ENCODE results near the gene SYCP2L. TPM values are rescaled to one million over a fixed set of nuclear protein-coding genes. Genes with fewer than 3 reads are reported as not detected.
"Not testable (repeated sequence)": the region's sequence is repeated elsewhere in the genome, so short reads cannot be mapped to it uniquely, and the experiment has no call there.

SYCP2L gene
- total and polyA plus RNA-seq, 4 donors: 0.49 to 5.3 (median 0.69) TPM

- peaks cover 0 to 5% (median 3%) of the 10 kb centered on the region in 5 donors for H3K4me1 ChIP-seq (ENCODE audit: control insufficient read depth in 5 of 5, insufficient read depth in 5 of 5, low read length in 5 of 5)
- H3K9me3 ChIP-seq (ENCODE audit: control insufficient read depth in 4 of 4, insufficient read depth in 3 of 4, low read length in 3 of 4): peaks cover 0 to 3% (median 0%) of the 10 kb centered on the region in 4 donors
- peaks cover 0 to 38% (median 26%) of the 10 kb centered on the region in 3 donors for H3K27me3 ChIP-seq (ENCODE audit: control insufficient read depth in 3 of 3, insufficient read depth in 3 of 3, low read length in 2 of 3)
- DNase-seq (no peak), ATAC-seq (ENCODE audit: insufficient read depth, low FRiP score) (no peak)
- no peak overlapping the region for H3K9ac ChIP-seq (ENCODE audit: insufficient read depth in 1 of 2, low read length in 2 of 2)
- H3K27ac ChIP-seq (ENCODE audit: low read depth in 1 of 2, low read length in 1 of 2): no peak overlapping the region
- WGBS, 2 donors: 93 to 94% methylated on average over 14 of the region's 14 CpGs
- no peaks in the 10 kb centered on the region for H3K36me3 ChIP-seq (ENCODE audit: control insufficient read depth in 4 of 4, insufficient read depth in 4 of 4, low read length in 4 of 4)
- TF ChIP-seq, protein P1, sequence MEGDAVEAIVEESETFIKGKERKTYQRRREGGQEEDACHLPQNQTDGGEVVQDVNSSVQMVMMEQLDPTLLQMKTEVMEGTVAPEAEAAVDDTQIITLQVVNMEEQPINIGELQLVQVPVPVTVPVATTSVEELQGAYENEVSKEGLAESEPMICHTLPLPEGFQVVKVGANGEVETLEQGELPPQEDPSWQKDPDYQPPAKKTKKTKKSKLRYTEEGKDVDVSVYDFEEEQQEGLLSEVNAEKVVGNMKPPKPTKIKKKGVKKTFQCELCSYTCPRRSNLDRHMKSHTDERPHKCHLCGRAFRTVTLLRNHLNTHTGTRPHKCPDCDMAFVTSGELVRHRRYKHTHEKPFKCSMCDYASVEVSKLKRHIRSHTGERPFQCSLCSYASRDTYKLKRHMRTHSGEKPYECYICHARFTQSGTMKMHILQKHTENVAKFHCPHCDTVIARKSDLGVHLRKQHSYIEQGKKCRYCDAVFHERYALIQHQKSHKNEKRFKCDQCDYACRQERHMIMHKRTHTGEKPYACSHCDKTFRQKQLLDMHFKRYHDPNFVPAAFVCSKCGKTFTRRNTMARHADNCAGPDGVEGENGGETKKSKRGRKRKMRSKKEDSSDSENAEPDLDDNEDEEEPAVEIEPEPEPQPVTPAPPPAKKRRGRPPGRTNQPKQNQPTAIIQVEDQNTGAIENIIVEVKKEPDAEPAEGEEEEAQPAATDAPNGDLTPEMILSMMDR (IDR thresholded peaks at IDR 0.05; ENCODE audit: control extremely low read depth, extremely low read depth): no peak
- H3K4me3 ChIP-seq: no peak overlapping the region
Observed at GRCh38 chr6:10877012-10877411, 9.8 kb upstream of the SYCP2L start.

DNA sequence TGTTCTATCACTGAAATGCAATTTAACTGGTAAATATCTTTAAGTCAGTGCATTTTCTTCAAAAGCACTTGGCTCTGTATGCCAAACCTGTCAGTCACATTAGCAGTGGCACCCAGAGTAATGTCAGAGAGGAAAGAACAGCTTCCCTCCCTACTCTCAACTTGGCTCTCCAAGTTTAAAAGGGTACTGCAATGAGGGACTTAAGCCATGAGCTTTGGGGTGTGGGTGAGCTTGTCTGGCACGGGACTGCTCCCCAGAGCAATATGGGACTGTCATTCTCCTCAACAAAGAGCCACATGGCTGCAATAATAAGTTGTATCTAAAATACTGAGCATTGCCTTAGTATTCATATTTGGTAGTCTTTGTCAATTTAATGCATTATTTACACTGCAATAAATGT lies 9.0 kb upstream of the SYCP2L start:
- Histone ChIP-seq H3K9ac (ENCODE audit: insufficient read depth in 1 of 2, low read length in 2 of 2) (no peak overlapping the region), H3K4me3 (no peak overlapping the region), H3K27me3 (ENCODE audit: control insufficient read depth in 3 of 3, insufficient read depth in 3 of 3, low read length in 2 of 3) (peaks cover 0 to 47% (median 34%) of the 10 kb centered on the region in 3 donors), H3K36me3 (ENCODE audit: control insufficient read depth in 4 of 4, insufficient read depth in 4 of 4, low read length in 4 of 4) (no peaks in the 10 kb centered on the region), H3K4me1 (ENCODE audit: control insufficient read depth in 5 of 5, insufficient read depth in 5 of 5, low read length in 5 of 5) (peaks cover 0 to 7% (median 3%) of the 10 kb centered on the region in 5 donors), H3K27ac (ENCODE audit: low read depth in 1 of 2, low read length in 1 of 2) (no peak overlapping the region), H3K9me3 (ENCODE audit: control insufficient read depth in 4 of 4, insufficient read depth in 3 of 4, low read length in 3 of 4) (peaks cover 0 to 3% (median 0%) of the 10 kb centered on the region in 4 donors)
- ATAC-seq (ENCODE audit: insufficient read depth, low FRiP score) (no peak), DNase-seq (no peak)
- WGBS, 2 donors: 84 to 93% methylated on average over 1 of the region's 1 CpG
- TF ChIP-seq, protein P1 (IDR thresholded peaks at IDR 0.05; ENCODE audit: control extremely low read depth, extremely low read depth): no peak

DNA sequence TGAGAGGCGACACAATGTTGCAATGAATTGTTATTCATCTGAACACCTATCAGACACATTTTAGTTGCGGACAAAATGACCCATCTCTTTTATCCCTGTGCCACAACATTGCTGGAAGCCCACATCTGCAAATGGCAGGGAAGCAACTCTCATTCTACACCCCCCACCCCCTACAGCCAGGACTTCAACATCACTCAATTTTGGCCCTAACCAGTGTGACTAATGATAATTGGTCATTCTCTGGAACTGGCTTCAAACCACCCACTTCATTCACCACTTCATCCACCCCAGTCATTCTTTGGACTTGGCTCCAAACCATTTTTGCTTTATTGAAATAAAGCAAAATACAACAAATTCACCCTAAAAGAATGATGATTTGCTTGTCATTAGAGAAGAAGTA lies 6.5 kb upstream of the SYCP2L start:
- Histone ChIP-seq H3K9ac (ENCODE audit: insufficient read depth in 1 of 2, low read length in 2 of 2) (no peak overlapping the region), H3K27me3 (ENCODE audit: control insufficient read depth in 3 of 3, insufficient read depth in 3 of 3, low read length in 2 of 3) (peaks cover 6 to 71% (median 57%) of the 10 kb centered on the region in 3 donors), H3K4me1 (ENCODE audit: control insufficient read depth in 5 of 5, insufficient read depth in 5 of 5, low read length in 5 of 5) (peaks cover 0 to 9% (median 3%) of the 10 kb centered on the region in 5 donors), H3K27ac (ENCODE audit: low read depth in 1 of 2, low read length in 1 of 2) (no peak overlapping the region), H3K4me3 (no peak overlapping the region), H3K9me3 (ENCODE audit: control insufficient read depth in 4 of 4, insufficient read depth in 3 of 4, low read length in 3 of 4) (peaks cover 0 to 9% (median 0%) of the 10 kb centered on the region in 4 donors), H3K36me3 (ENCODE audit: control insufficient read depth in 4 of 4, insufficient read depth in 4 of 4, low read length in 4 of 4) (no peaks in the 10 kb centered on the region)
- DNase-seq (no peak), ATAC-seq (ENCODE audit: insufficient read depth, low FRiP score) (no peak)
- TF ChIP-seq, protein P1 (IDR thresholded peaks at IDR 0.05; ENCODE audit: control extremely low read depth, extremely low read depth): no peak
- WGBS, 2 donors: 86 to 95% methylated on average over 2 of the region's 2 CpGs

DNA sequence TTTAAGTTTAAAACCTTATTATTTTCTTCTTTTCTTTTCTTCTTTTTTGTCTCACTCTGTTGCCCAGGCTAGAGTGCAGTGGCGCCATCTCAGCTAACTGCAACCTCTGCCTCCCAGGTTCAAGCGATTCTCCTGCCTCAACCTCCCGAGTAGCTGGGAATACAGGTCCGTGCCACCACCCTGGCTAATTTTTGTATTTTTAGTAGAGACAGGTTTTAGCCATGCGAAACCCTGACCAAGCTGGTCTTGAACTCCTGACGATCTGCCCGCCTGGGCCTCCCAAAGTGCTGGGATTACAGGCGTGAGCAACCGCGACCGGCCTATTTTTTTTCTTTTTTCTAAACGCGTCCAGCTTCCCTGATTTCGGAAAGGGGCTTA lies 4.6 kb upstream of the SYCP2L start:
- WGBS, 2 donors: 22 to 36% methylated on average over 13 to 14 of the region's 14 CpGs
- not testable (repeated sequence) for H3K9me3 ChIP-seq (ENCODE audit: control insufficient read depth in 4 of 4, insufficient read depth in 3 of 4, low read length in 3 of 4); H3K9ac ChIP-seq (ENCODE audit: insufficient read depth in 1 of 2, low read length in 2 of 2); ATAC-seq (ENCODE audit: insufficient read depth, low FRiP score); H3K27ac ChIP-seq (ENCODE audit: low read depth in 1 of 2, low read length in 1 of 2); H3K36me3 ChIP-seq (ENCODE audit: control insufficient read depth in 4 of 4, insufficient read depth in 4 of 4, low read length in 4 of 4); H3K4me3 ChIP-seq; DNase-seq
- Histone ChIP-seq H3K4me1 (ENCODE audit: control insufficient read depth in 5 of 5, insufficient read depth in 5 of 5, low read length in 5 of 5) (peaks cover 0 to 13% (median 3%) of the 10 kb centered on the region in 5 donors), H3K27me3 (ENCODE audit: control insufficient read depth in 3 of 3, insufficient read depth in 3 of 3, low read length in 2 of 3) (peaks cover 6 to 80% (median 73%) of the 10 kb centered on the region in 3 donors)
